Heart right ventricle (tissue), 16 donors: Measurements from ENCODE around the gene GABRB1. TPM values are rescaled to one million over a fixed set of nuclear protein-coding genes. Genes with fewer than 3 reads are reported as not detected.

Experiments used
- ATAC-seq, 8 donors: fragments of 200-7000 bp; cut with Tn5 transposase; one replicate each; pipeline ENCODE4 v1.9.1; 2020; ENCODE audit warnings: mild to moderate bottlenecking in 8 of 8, moderate library complexity in 8 of 8, moderate number of reproducible peaks in 1 of 8
- DNase-seq, 2 donors: peaks; one replicate each; pipeline ENCODE4 v3.0.0-alpha.2; 2020
- H3K27ac ChIP-seq, 10 donors: fragments of 200-600 bp; sonication (generic) in 2 of 10; one replicate each; pipeline versions ENCODE4 v1.5.0 to v1.8.0; 2020 to 2022; ENCODE audit warnings: mild to moderate bottlenecking in 3 of 10
- H3K27me3 ChIP-seq, 7 donors: fragments of 200-600 bp; one replicate each; pipeline ENCODE4 v1.8.0; 2021 to 2022; ENCODE audit warnings: mild to moderate bottlenecking in 2 of 7
- H3K36me3 ChIP-seq, 9 donors: fragments of 200-600 bp; sonication (generic) in 1 of 9; one replicate each; pipeline versions ENCODE4 v1.5.0 to v1.8.0; 2020 to 2022; ENCODE audit warnings: mild to moderate bottlenecking in 2 of 9
- H3K4me1 ChIP-seq, 9 donors: fragments of 200-600 bp; sonication (generic) in 1 of 9; one replicate each; pipeline versions ENCODE4 v1.5.0 to v1.8.0; 2020 to 2022; ENCODE audit warnings: mild to moderate bottlenecking in 4 of 9
- H3K4me3 ChIP-seq, 10 donors: fragments of 200-600 bp; sonication (generic) in 2 of 10; one replicate each; pipeline versions ENCODE4 v1.5.0 to v1.8.0; 2020 to 2022; ENCODE audit warnings: mild to moderate bottlenecking in 7 of 10, moderate library complexity in 2 of 10
- H3K9me3 ChIP-seq, 11 donors: fragments of 200-600 bp in 10 of 11; sonication (generic) in 2 of 11; one replicate each; pipeline versions ENCODE4 v1.5.0 to v1.8.0; 2013 to 2022; ENCODE audit warnings: mild to moderate bottlenecking in 2 of 11, control low read depth in 1 of 11, moderate library complexity in 1 of 11
- WGBS, 2 donors: extraction: QIAGEN DNeasy Blood & Tissue Kit; methylation state at CpG; one replicate each; pipeline ENCODE4 v1.1.7; 2013; ENCODE audit warnings: inconsistent platforms in 1 of 2; 5-methylcytosine and 5-hydroxymethylcytosine counted together
- intact Hi-C, 10 donors: fragments of 100-400 bp; cut with DNase I; formaldehyde crosslinking; loops; one replicate each; pipeline versions ENCODE4 v1.11.1 to v1.14.2; 2022
- polyA plus RNA-seq, 2 donors: library from polyadenylated mRNA; stranded (reverse); fragments of 200-250 nt; gene quantifications; one replicate each; pipeline ENCODE4 v1.2.3, GENCODE V29; 2013
- total RNA-seq, 10 donors: library from RNA; stranded (reverse); fragmentation: NEBNext Ultra II Directional in 3 of 10; extraction: Animal tissue kit (Norgen Biotek cat#: 25700) in 3 of 10; gene quantifications; one replicate each; pipeline versions ENCODE4 v1.2.1 to v1.2.4, GENCODE V29; 2021 to 2023
- TF ChIP-seq, protein P1 (sequence below), 9 donors: fragments of 200-600 bp; sonication (generic) in 2 of 9; IDR thresholded peaks; one replicate each; pipeline versions ENCODE4 v1.5.0 to v1.8.0; 2021 to 2022; ENCODE audit warnings: antibody characterized with exemption in 9 of 9, mild to moderate bottlenecking in 5 of 9, moderate library complexity in 1 of 9
- donor health status: Arrhythmogenic right ventricular cardiomyopathy.
- donor health status: ischemic (EF 13 %, LVEDD 7.1; RV severe dilation, severe dysfunction).
- donor health status: healthy with polysubstance abuse.
- donor health status: DM: no; HTN: yes; CAD: no.
- donor health status: DM: no; HTN: no; CAD: no.
- donor health status: ischemic (EF 25% LVEDD 6.9; RV normal size, moderate dysfunction).
- donor health status: ischemic (EF 25% LVEDD 5.7; RV mildly dilated, moderate dysfunction).
- donor health status: healthy.
- donor health status: DM: yes; HTN: yes; CAD: no.
- donor health status: Ischemic cardiomyopathy.
- donor health status: ischemic (EF 35%, LVEDD 5.7; RV mildly dilated, moderate dysfunction).
- donor health status: nonischemic (EF 11% LVEDD 7.7; RV severe dilation, severe dysfunction).
- donor health status: DM: yes; HTN: yes; CAD: no.
- donor health status: PGD.
- donor health status: ischemic (EF 29% LVEDD 5.4; RV normal size, mild dysfunction).
- donor health status: nonischemic (EF 23%, LVEDD 6.1; RV moderate dilation, normal function).

Gene GABRB1
- total and polyA plus RNA-seq, 12 donors: 0.51 to 9.9 (median 6.2) TPM

- H3K4me3 ChIP-seq: no peak overlapping the region
- no peak overlapping the region for H3K27ac ChIP-seq
- intact Hi-C loops: no loop called here
- no peak for ATAC-seq
- no peaks in the 10 kb centered on the region for H3K4me1 ChIP-seq
- TF ChIP-seq, protein P1, sequence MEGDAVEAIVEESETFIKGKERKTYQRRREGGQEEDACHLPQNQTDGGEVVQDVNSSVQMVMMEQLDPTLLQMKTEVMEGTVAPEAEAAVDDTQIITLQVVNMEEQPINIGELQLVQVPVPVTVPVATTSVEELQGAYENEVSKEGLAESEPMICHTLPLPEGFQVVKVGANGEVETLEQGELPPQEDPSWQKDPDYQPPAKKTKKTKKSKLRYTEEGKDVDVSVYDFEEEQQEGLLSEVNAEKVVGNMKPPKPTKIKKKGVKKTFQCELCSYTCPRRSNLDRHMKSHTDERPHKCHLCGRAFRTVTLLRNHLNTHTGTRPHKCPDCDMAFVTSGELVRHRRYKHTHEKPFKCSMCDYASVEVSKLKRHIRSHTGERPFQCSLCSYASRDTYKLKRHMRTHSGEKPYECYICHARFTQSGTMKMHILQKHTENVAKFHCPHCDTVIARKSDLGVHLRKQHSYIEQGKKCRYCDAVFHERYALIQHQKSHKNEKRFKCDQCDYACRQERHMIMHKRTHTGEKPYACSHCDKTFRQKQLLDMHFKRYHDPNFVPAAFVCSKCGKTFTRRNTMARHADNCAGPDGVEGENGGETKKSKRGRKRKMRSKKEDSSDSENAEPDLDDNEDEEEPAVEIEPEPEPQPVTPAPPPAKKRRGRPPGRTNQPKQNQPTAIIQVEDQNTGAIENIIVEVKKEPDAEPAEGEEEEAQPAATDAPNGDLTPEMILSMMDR (IDR thresholded peaks at IDR 0.05): no peak
- H3K27me3 ChIP-seq: peaks cover 0 to 3% (median 0%) of the 10 kb centered on the region in 7 donors
- no peaks in the 10 kb centered on the region for H3K9me3 ChIP-seq
- WGBS, 2 donors: 83 to 86% methylated on average over 2 of the region's 2 CpGs
- H3K36me3 ChIP-seq: no peaks in the 10 kb centered on the region
- no peak for DNase-seq
These were observed 309.5 kb downstream of the GABRB1 start for GRCh38 chr4:47340914-47341313.

- ATAC-seq (no peak), DNase-seq (no peak)
- intact Hi-C loops: no loop called here
- Histone ChIP-seq H3K9me3 (no peaks in the 10 kb centered on the region), H3K4me1 (no peaks in the 10 kb centered on the region), H3K27ac (no peak overlapping the region), H3K27me3 (peaks cover 0 to 3% (median 0%) of the 10 kb centered on the region in 7 donors), H3K36me3 (no peaks in the 10 kb centered on the region), H3K4me3 (no peak overlapping the region)
- TF ChIP-seq, protein P1 (IDR thresholded peaks at IDR 0.05): no peak
- 69 to 79% methylated on average over 4 of the region's 4 CpGs for WGBS, 2 donors
These were observed 311.4 kb downstream of the GABRB1 start for GRCh38 chr4:47342796-47343195.

DNA sequence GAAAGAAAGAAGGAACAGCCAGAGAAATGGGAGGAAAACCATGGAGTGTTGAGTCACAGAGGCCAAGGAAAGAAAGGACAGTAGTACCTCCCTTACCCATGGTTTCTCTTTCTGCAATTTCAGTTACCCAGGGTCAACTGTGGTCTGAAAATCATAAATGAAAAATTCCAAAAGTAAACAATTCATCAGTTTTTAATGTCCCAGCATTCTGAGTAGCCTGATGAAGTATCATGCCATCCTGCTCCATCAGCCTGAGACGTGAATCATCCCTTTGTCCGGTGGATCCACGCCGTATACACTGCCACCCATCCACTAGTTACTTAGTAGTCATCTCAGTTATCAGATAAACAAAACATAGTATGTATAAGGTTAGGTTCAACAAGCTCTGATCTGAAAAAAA is 318.0 kb downstream of the GABRB1 start:
- no peaks in the 10 kb centered on the region for H3K9me3 ChIP-seq
- intact Hi-C loops: no loop called here
- H3K4me1 ChIP-seq: no peaks in the 10 kb centered on the region
- DNase-seq (no peak), ATAC-seq (no peak)
- WGBS, 2 donors: 89 to 90% methylated on average over 4 of the region's 4 CpGs
- H3K4me3 ChIP-seq: no peak overlapping the region
- no peaks in the 10 kb centered on the region for H3K36me3 ChIP-seq
- H3K27ac ChIP-seq: no peak overlapping the region
- TF ChIP-seq, protein P1 (IDR thresholded peaks at IDR 0.05): no peak
- no peaks in the 10 kb centered on the region for H3K27me3 ChIP-seq

- WGBS, 2 donors: 94 to 98% methylated on average over 1 of the region's 1 CpG
- H3K27ac ChIP-seq: no peak overlapping the region
- ATAC-seq (no peak), DNase-seq (no peak)
- peaks cover 0 to 2% (median 0%) of the 10 kb centered on the region in 7 donors for H3K27me3 ChIP-seq
- intact Hi-C loops: no loop called here
- H3K9me3 ChIP-seq: no peaks in the 10 kb centered on the region
- no peaks in the 10 kb centered on the region for H3K36me3 ChIP-seq
- TF ChIP-seq, protein P1 (IDR thresholded peaks at IDR 0.05): no peak
- H3K4me3 ChIP-seq: no peak overlapping the region
- H3K4me1 ChIP-seq: no peaks in the 10 kb centered on the region
These were observed 324.2 kb downstream of the GABRB1 start for GRCh38 chr4:47355568-47355967.
